GM23248 (cell line): Measurements from ENCODE around the gene CCDC136. TPM values are rescaled to one million over a fixed set of nuclear protein-coding genes. Genes with fewer than 3 reads are reported as not detected.
A peak's percentile ranks its signal among the peaks of the same experiment; 100 is the strongest.

Experiments
- DNase-seq: peaks from one replicate; pipeline ENCODE4 v3.0.0-alpha.2; 2015
- H2AFZ ChIP-seq: fragments of 200-600 bp; sonication (generic); 2 replicates; pipeline ENCODE4 v1.6.1; 2016; ENCODE audit warnings: antibody characterized with exemption
- H3F3A ChIP-seq: fragments of 200-600 bp; sonication (generic); 2 replicates; pipeline ENCODE4 v1.6.1; 2016; ENCODE audit warnings: mild to moderate bottlenecking, antibody characterized with exemption, mixed run types; ENCODE audit not compliant: insufficient read depth
- H3K27ac ChIP-seq: fragments of 200-600 bp; sonication (generic); 2 replicates; pipeline ENCODE4 v1.5.1; 2016; ENCODE audit warnings: mild to moderate bottlenecking
- H3K27me3 ChIP-seq: fragments of 200-600 bp; sonication (generic); replicated peaks from 2 replicates; pipeline ENCODE4 v1.6.1; 2016; ENCODE audit warnings: mild to moderate bottlenecking; ENCODE audit not compliant: insufficient read depth
- H3K36me3 ChIP-seq: fragments of 200-600 bp; sonication (generic); 2 replicates; pipeline ENCODE4 v1.6.1; 2016; ENCODE audit warnings: low read depth, mild to moderate bottlenecking
- H3K4me1 ChIP-seq: fragments of 200-600 bp; sonication (generic); 2 replicates; pipeline ENCODE4 v1.6.1; 2016; ENCODE audit warnings: mild to moderate bottlenecking; ENCODE audit not compliant: insufficient read depth
- H3K4me2 ChIP-seq: fragments of 200-600 bp; sonication (generic); one replicate; pipeline ENCODE4 v1.6.1; 2016; ENCODE audit warnings: mild to moderate bottlenecking; ENCODE audit not compliant: unreplicated experiment
- H3K4me3 ChIP-seq: fragments of 200-600 bp; sonication (generic); 2 replicates; pipeline ENCODE4 v1.5.1; 2016; ENCODE audit warnings: mild to moderate bottlenecking
- H3K79me2 ChIP-seq: fragments of 200-600 bp; sonication (generic); 2 replicates; pipeline ENCODE4 v1.6.1; 2016; ENCODE audit warnings: mild to moderate bottlenecking; ENCODE audit not compliant: insufficient read depth
- H3K9ac ChIP-seq: fragments of 200-600 bp; sonication (generic); 2 replicates; pipeline ENCODE4 v1.6.1; 2016; ENCODE audit warnings: mild to moderate bottlenecking
- H3K9me2 ChIP-seq: fragments of 200-600 bp; sonication (generic); 2 replicates; pipeline ENCODE4 v1.6.1; 2016; ENCODE audit warnings: mixed run types, mild to moderate bottlenecking, moderate library complexity; ENCODE audit not compliant: insufficient read depth
- H3K9me3 ChIP-seq: fragments of 200-600 bp; sonication (generic); one replicate; pipeline ENCODE4 v1.6.1; 2017; ENCODE audit warnings: low read depth
- H4K20me1 ChIP-seq: fragments of 200-600 bp; sonication (generic); 2 replicates; pipeline ENCODE4 v1.6.0; 2016; ENCODE audit not compliant: insufficient read depth
- EZH2 ChIP-seq: fragments of 200-600 bp; sonication (generic); IDR thresholded peaks from 2 replicates; pipeline ENCODE4 v1.6.1; 2018; ENCODE audit warnings: antibody characterized with exemption, mild to moderate bottlenecking; ENCODE audit not compliant: insufficient read depth, poor library complexity, severe bottlenecking
- EZH2phosphoT487 ChIP-seq: fragments of 200-600 bp; sonication (generic); IDR thresholded peaks from 2 replicates; pipeline ENCODE4 v1.6.1; 2018; ENCODE audit warnings: antibody characterized with exemption, moderate library complexity, mild to moderate bottlenecking, low read depth; ENCODE audit not compliant: insufficient read depth
- WGBS, 2 experiments: methylation state at CpG; one replicate each; pipeline ENCODE4 v1.1.6; 2015 to 2017; ENCODE audit warnings: low lambda C conversion rate in 2 of 2, low coverage in 1 of 2; ENCODE audit errors: missing lambda C conversion rate in 2 of 2; 5-methylcytosine and 5-hydroxymethylcytosine counted together
- in situ Hi-C: fragments of 300-500 bp; cut with MboI; formaldehyde crosslinking; loops from 2 replicates; pipeline ENCODE4 v1.15.0; 2020
- polyA plus RNA-seq: library from polyadenylated mRNA; unstranded; fragments of >200 nt; fragmentation: Nextera tagmentation; extraction: Ambion mirVana; gene quantifications from 2 replicates; pipeline ENCODE4 v1.2.1, GENCODE V29; 2016
- total RNA-seq: library from RNA; depleted of rRNA; stranded (reverse); fragments of >200 nt; shearing (Covaris generic); gene quantifications from 2 replicates; pipeline ENCODE4 v1.2.3, GENCODE V29; 2014

The CCDC136 gene
- total and polyA plus RNA-seq, 2 experiments from 2014 or later, result 3.1 to 3.9 TPM

DNA sequence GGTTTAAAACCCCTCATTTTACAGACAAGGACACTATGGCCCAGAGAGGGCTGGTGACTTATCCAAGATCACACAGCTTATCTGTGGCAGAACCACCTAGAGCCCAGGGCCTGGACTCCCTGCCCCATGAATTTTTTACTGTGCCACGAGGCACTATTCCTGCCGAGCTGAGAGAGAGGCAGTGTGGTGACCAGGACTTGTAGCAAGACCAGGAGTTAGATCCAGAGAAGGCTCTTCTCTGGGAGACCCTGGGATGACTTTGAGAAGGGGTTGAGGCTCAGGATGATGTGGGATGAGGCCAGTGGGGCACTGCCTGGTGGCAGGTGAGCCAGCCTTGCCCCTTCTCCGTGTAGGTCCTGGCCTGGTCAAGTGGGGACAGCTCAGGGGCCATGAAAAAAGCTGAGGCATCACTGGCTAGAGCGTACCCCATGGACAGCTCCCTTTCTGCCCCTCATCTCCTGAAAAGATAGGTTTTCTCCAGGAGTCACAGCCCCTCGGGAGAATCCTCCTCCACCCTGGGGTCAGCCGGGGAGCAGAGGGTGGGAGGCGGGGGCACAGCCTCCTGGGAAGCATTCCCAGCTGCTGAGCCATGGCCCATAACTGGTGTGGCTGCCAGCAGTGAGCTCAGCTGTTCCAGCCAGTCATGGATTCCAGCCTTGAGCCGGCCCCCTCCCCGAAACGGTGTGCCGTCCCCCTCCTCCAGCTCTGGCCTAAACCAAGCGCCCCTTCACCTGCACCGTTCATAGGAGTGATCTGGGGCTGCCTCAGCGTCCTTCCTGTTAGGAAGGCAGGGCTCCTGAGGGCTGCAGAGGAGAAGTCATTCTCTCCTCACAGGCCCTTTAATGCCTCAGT, 44.2 kb downstream of the CCDC136 start:
- no peaks in the 10 kb centered on the region for H3K9me3 ChIP-seq
- no peaks in the 10 kb centered on the region for H4K20me1 ChIP-seq
- no peak overlapping the region for H3K4me3 ChIP-seq
- peaks cover 53% of the 10 kb centered on the region for H3F3A ChIP-seq
- peak overlapping the region; percentile 40 for H3K4me2 ChIP-seq
- no peaks in the 10 kb centered on the region for H3K9me2 ChIP-seq
- TF ChIP-seq EZH2 (no peak), EZH2phosphoT487 (no peak)
- peaks cover 53% of the 10 kb centered on the region; the same call in 1 of the 2 replicates for H3K36me3 ChIP-seq
- peak overlapping the region; percentile 77 for H3K27ac ChIP-seq
- H3K27me3 ChIP-seq, result no peaks in the 10 kb centered on the region
- H3K4me1 ChIP-seq, result peaks cover 19% of the 10 kb centered on the region
- H3K9ac ChIP-seq, result peak overlapping the region; percentile 61
- 38 to 42% methylated on average over 13 to 14 of the region's 14 CpGs for WGBS, 2 experiments
- in situ Hi-C loops, result no loop called here
- H3K79me2 ChIP-seq, result peaks cover 79% of the 10 kb centered on the region
- H2AFZ ChIP-seq, result no peak overlapping the region
- DNase-seq, result peak; percentile 87

DNA sequence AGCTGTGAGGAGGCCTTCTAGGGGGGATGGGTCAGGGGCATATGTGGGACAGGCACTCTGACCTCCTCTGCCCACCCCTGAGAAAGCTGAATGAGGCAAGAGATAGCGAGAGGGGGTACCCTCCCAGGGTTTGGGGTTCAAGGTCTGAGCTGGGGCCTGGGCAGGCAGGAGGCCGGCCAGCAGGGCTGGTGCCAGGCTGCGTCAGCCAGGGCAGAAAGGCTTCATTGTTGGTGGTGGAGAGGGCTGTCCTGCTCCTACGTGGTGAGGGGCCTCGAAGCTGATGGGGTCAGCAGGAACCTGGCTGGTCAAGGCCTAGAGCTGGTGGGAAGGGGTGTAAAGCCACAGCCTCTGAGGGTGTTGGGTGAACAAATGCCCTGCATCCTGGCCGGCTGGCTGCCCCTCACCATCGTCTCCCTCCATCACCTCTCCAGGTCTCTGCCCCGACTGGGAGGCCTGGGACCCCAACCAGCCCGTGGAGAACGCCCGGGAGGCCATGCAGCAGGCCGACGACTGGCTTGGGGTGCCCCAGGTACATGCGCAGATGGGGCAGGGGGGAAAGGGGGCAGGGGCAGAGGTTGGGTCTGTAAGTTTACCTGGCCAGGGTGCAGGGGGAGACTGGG, 45.1 kb downstream of the CCDC136 start:
- TF ChIP-seq EZH2, result no peak
- no peak for TF ChIP-seq EZH2phosphoT487
- peaks cover 61% of the 10 kb centered on the region for H3F3A ChIP-seq
- in situ Hi-C loops, result no loop called here
- no peaks in the 10 kb centered on the region for H4K20me1 ChIP-seq
- H3K27ac ChIP-seq, result peak overlapping the region; percentile 77
- H3K9me3 ChIP-seq, result no peaks in the 10 kb centered on the region
- 93 to 95% methylated on average over 11 to 14 of the region's 14 CpGs for WGBS, 2 experiments
- no peak overlapping the region for H3K4me3 ChIP-seq
- no peaks in the 10 kb centered on the region for H3K27me3 ChIP-seq
- peaks cover 25% of the 10 kb centered on the region for H3K4me1 ChIP-seq
- H3K79me2 ChIP-seq, result peaks cover 71% of the 10 kb centered on the region
- H3K4me2 ChIP-seq, result no peak overlapping the region
- no peaks in the 10 kb centered on the region for H3K9me2 ChIP-seq
- no peak overlapping the region for H2AFZ ChIP-seq
- peak overlapping the region; percentile 61 for H3K9ac ChIP-seq
- H3K36me3 ChIP-seq, result peaks cover 61% of the 10 kb centered on the region; the same call in 1 of the 2 replicates
- DNase-seq, result no peak

- H3K36me3 ChIP-seq, result peaks cover 66% of the 10 kb centered on the region; the same call in 1 of the 2 replicates
- H3K27me3 ChIP-seq, result no peaks in the 10 kb centered on the region
- peaks cover 64% of the 10 kb centered on the region for H3K79me2 ChIP-seq
- peaks cover 59% of the 10 kb centered on the region for H3F3A ChIP-seq
- WGBS, 2 experiments, result 91 to 93% methylated on average over 16 of the region's 16 CpGs
- no peak overlapping the region for H3K4me3 ChIP-seq
- TF ChIP-seq EZH2 (no peak), EZH2phosphoT487 (no peak)
- H2AFZ ChIP-seq, result no peak overlapping the region
- H3K4me1 ChIP-seq, result peaks cover 26% of the 10 kb centered on the region
- H3K4me2 ChIP-seq, result no peak overlapping the region
- DNase-seq, result no peak
- no peak overlapping the region for H3K27ac ChIP-seq
- no peak overlapping the region for H3K9ac ChIP-seq
- no peaks in the 10 kb centered on the region for H3K9me3 ChIP-seq
- in situ Hi-C loops, result no loop called here
- no peaks in the 10 kb centered on the region for H3K9me2 ChIP-seq
- H4K20me1 ChIP-seq, result no peaks in the 10 kb centered on the region
Measured at GRCh38 chr7:128837521-128837921, 45.8 kb downstream of the CCDC136 start.

- H3K9ac ChIP-seq, result no peak overlapping the region
- no peaks in the 10 kb centered on the region for H3K9me2 ChIP-seq
- WGBS, 2 experiments, result 91 to 96% methylated on average over 19 to 22 of the region's 22 CpGs
- H3K79me2 ChIP-seq, result peaks cover 57% of the 10 kb centered on the region
- H3K4me3 ChIP-seq, result no peak overlapping the region
- H3K27ac ChIP-seq, result no peak overlapping the region
- H3K4me2 ChIP-seq, result no peak overlapping the region
- peaks cover 73% of the 10 kb centered on the region; the same call in 1 of the 2 replicates for H3K36me3 ChIP-seq
- H3K27me3 ChIP-seq, result no peaks in the 10 kb centered on the region
- TF ChIP-seq EZH2, result no peak
- TF ChIP-seq EZH2phosphoT487, result no peak
- no peaks in the 10 kb centered on the region for H3K9me3 ChIP-seq
- in situ Hi-C loops, result no loop called here
- H2AFZ ChIP-seq, result no peak overlapping the region
- no peak for DNase-seq
- H4K20me1 ChIP-seq, result no peaks in the 10 kb centered on the region
- H3F3A ChIP-seq, result peaks cover 55% of the 10 kb centered on the region
- peaks cover 26% of the 10 kb centered on the region for H3K4me1 ChIP-seq
Measured at GRCh38 chr7:128838109-128838779, 46.5 kb downstream of the CCDC136 start.
